OCI-LY1 (cell line): Measurements from ENCODE around the gene PYGO2.
A peak's percentile ranks its signal among the peaks of the same experiment; 100 is the strongest.

Experiments used
- EZH2 ChIP-seq: fragments of 200-600 bp; sonication (generic), shearing (Covaris generic); IDR thresholded peaks from 2 replicates; pipeline ENCODE4 v1.8.0; 2017; ENCODE audit warnings: borderline replicate concordance, mixed run types, mild to moderate bottlenecking, antibody characterized with exemption, low read length, moderate library complexity, mixed read lengths
- TF ChIP-seq, protein P1 (sequence below): fragments of 200-600 bp; sonication (generic), shearing (Covaris generic); IDR thresholded peaks from 2 replicates; pipeline ENCODE4 v1.5.1; 2017; ENCODE audit warnings: mild to moderate bottlenecking, antibody characterized with exemption, low read length, moderate library complexity, mixed read lengths

DNA sequence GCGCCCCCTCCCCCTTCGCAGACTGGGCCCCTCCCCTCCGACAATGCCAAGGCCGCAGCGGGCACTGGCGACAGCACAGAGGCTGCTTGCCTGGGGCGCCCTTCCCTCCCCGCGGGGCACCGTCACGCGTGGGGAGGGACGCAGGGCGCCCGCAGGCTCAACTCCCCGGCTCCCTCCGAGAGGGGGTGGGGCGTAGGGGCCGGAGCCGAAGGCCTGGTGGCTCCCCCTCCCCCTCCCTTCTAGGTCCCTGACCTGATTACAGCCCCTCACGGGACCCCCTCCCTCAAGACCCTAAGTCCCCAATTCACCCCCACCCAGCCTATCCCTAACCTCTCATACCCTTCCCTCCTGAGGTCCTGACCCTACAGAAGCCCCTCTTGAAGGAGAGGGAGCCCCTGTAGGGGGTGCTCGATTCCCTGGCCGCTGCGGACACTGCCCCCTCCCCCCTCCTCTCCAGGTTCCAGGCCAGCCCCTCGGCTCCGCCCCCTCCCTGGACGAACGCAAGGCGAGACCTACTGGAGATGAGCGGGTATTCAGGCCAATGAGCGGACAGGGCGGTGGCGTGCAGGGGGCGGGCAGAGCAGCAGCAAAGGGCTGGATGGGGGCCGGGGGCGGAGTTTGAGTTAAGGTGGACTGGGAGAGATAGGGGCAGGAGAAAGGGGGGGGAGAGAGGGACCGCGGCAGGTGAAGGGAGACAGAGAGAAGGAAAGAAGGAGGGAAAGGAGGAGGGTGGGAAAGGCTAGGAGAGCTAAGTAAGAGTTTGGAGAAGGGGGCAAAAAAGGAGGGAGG, 40.3 kb upstream of the PYGO2 start:
- TF ChIP-seq, protein P1, sequence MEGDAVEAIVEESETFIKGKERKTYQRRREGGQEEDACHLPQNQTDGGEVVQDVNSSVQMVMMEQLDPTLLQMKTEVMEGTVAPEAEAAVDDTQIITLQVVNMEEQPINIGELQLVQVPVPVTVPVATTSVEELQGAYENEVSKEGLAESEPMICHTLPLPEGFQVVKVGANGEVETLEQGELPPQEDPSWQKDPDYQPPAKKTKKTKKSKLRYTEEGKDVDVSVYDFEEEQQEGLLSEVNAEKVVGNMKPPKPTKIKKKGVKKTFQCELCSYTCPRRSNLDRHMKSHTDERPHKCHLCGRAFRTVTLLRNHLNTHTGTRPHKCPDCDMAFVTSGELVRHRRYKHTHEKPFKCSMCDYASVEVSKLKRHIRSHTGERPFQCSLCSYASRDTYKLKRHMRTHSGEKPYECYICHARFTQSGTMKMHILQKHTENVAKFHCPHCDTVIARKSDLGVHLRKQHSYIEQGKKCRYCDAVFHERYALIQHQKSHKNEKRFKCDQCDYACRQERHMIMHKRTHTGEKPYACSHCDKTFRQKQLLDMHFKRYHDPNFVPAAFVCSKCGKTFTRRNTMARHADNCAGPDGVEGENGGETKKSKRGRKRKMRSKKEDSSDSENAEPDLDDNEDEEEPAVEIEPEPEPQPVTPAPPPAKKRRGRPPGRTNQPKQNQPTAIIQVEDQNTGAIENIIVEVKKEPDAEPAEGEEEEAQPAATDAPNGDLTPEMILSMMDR = peak; percentile 55
- no peak for TF ChIP-seq EZH2
